Activated CD8-positive, alpha-beta memory T cell treated with anti-CD3 and anti-CD28 coated beads, Interleukin-2, amount 50 U/mL, for 1 hour (primary cell): ENCODE data around the gene ANTXR2.
"Not testable (repeated sequence)": the region's sequence is repeated elsewhere in the genome, so short reads cannot be mapped to it uniquely, and the experiment has no call there.

Experiments used
- DNase-seq: peaks from one replicate; pipeline ENCODE4 v3.0.0-alpha.2; 2020; ENCODE audit errors: extremely low read depth

ANTXR2 gene

GRCh38 chr4:79991100-79991499 is 81.9 kb downstream of the ANTXR2 start:
- DNase-seq, result not testable (repeated sequence)

- DNase-seq, result no peak
Observed at GRCh38 chr4:79987401-79987800, 85.6 kb downstream of the ANTXR2 start.

- DNase-seq, result no peak
Observed at GRCh38 chr4:79983431-79983830, 89.6 kb downstream of the ANTXR2 start.

- DNase-seq, result no peak
Observed at GRCh38 chr4:79982601-79983322, 90.3 kb downstream of the ANTXR2 start.

GRCh38 chr4:79980448-79980847 is 92.6 kb downstream of the ANTXR2 start:
- no peak for DNase-seq

- no peak for DNase-seq
Observed at GRCh38 chr4:79979785-79980437, 93.1 kb downstream of the ANTXR2 start.

- DNase-seq, result no peak
Observed at GRCh38 chr4:79977131-79977840, 95.7 kb downstream of the ANTXR2 start.

GRCh38 chr4:79964400-79965211 is 108.4 kb downstream of the ANTXR2 start:
- DNase-seq, result no peak

GRCh38 chr4:79964020-79964399 is 109.0 kb downstream of the ANTXR2 start:
- no peak for DNase-seq

- no peak for DNase-seq
Observed at GRCh38 chr4:79959652-79960051, 113.4 kb downstream of the ANTXR2 start.

- no peak for DNase-seq
Observed at GRCh38 chr4:79958466-79959264, 114.4 kb downstream of the ANTXR2 start.

GRCh38 chr4:79949178-79949577 is 123.9 kb downstream of the ANTXR2 start:
- no peak for DNase-seq

- DNase-seq, result no peak
Observed at GRCh38 chr4:79948739-79949138, 124.3 kb downstream of the ANTXR2 start.

- no peak for DNase-seq
Observed at GRCh38 chr4:79948261-79948660, 124.8 kb downstream of the ANTXR2 start.

- no peak for DNase-seq
Observed at GRCh38 chr4:79947386-79947785, 125.6 kb downstream of the ANTXR2 start.

- DNase-seq, result no peak
Observed at GRCh38 chr4:79935274-79935673, 137.8 kb downstream of the ANTXR2 start.

GRCh38 chr4:79934660-79935059 is 138.4 kb downstream of the ANTXR2 start:
- no peak for DNase-seq

- no peak for DNase-seq
Observed at GRCh38 chr4:79927931-79928330, 145.1 kb downstream of the ANTXR2 start.

GRCh38 chr4:79923281-79923680 is 149.7 kb downstream of the ANTXR2 start:
- DNase-seq, result no peak

- no peak for DNase-seq
Observed at GRCh38 chr4:79922011-79922410, 151.0 kb downstream of the ANTXR2 start.

- no peak for DNase-seq
Observed at GRCh38 chr4:79920163-79920853, 152.7 kb downstream of the ANTXR2 start.
